ENCODE measurements around the gene TOX2.

TOX2 gene, protein sequence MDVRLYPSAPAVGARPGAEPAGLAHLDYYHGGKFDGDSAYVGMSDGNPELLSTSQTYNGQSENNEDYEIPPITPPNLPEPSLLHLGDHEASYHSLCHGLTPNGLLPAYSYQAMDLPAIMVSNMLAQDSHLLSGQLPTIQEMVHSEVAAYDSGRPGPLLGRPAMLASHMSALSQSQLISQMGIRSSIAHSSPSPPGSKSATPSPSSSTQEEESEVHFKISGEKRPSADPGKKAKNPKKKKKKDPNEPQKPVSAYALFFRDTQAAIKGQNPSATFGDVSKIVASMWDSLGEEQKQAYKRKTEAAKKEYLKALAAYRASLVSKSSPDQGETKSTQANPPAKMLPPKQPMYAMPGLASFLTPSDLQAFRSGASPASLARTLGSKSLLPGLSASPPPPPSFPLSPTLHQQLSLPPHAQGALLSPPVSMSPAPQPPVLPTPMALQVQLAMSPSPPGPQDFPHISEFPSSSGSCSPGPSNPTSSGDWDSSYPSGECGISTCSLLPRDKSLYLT

DNA sequence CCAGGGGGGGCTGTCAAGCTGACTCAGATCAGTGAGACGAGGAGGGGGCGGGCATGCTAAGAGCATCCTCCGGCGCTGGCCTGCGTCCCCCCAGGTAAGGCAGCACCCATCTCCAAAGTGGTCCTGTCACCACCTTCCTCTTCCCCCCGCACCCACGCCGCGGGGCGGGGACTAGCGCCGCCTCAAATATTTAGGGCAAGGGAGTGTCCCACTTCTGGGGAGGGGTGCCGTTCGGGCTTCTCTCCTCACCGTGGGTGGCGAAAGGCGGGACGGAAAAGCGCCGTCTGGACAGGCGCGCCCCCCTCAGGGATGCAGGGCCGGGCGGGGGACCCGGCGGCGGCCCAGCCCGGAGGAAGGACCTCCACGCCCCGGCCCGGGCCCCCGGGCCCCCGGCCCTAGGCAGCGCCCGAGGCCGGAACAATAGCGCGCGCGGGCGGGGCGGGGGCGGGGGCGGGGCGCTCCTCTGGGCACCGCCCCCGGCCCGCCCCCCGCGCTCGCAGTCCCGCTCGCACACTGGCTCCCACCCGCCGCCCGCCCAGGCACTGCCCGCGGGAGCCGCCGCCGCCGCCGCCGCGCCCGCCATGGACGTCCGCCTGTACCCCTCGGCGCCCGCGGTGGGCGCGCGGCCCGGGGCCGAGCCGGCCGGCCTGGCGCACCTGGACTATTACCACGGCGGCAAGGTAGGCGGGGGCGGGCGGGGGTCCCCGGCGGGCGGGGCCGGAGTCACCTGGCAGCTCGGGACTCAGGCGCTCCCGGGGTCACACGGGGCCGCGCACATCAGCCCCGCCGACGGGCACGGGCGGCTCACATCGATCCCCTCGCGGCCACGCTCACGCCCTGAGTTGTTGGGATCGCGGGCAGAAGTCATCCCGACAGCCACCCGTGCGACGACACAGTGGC lies at the start of gene TOX2:
Gene TOX2, plus strand, starts transcription at position 542 of the 900 bp plus-strand sequence. Its CDS starts 40 bp downstream, at position 582.
- peak within 1 kb of the TSS; percentile 59 for H3K4me3 ChIP-seq (ENCODE audit: low read depth, low read length)
- in situ Hi-C loops (cut with HindIII; ENCODE audit: low sequenced_read_pairs) = no loop called here
- TF ChIP-seq, protein P1, sequence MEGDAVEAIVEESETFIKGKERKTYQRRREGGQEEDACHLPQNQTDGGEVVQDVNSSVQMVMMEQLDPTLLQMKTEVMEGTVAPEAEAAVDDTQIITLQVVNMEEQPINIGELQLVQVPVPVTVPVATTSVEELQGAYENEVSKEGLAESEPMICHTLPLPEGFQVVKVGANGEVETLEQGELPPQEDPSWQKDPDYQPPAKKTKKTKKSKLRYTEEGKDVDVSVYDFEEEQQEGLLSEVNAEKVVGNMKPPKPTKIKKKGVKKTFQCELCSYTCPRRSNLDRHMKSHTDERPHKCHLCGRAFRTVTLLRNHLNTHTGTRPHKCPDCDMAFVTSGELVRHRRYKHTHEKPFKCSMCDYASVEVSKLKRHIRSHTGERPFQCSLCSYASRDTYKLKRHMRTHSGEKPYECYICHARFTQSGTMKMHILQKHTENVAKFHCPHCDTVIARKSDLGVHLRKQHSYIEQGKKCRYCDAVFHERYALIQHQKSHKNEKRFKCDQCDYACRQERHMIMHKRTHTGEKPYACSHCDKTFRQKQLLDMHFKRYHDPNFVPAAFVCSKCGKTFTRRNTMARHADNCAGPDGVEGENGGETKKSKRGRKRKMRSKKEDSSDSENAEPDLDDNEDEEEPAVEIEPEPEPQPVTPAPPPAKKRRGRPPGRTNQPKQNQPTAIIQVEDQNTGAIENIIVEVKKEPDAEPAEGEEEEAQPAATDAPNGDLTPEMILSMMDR (IDR thresholded peaks at IDR 0.05; ENCODE audit: low read depth, low read length, missing control alignments) = no peak
- no peak for DNase-seq (ENCODE audit: low read depth)

DNA sequence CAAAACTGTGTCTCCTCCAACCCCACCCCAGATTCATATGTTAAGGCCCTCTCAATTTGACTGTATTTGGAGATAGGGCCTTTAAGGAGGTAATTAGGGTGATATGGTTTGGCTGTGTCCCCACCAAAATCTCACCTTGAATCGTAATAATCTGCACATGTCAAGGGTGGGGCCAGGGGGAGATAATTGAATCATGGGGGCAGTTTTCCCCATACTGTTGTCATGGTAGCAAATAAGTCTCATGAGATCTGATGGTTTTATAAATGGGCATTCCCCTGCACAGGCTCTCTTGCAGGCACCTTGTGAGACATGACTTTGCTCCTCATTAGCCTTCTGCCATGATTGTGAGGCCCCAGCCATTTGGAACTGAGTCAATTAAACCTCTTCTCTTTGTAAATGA lies 46.6 kb upstream of the TOX2 start:
- H3K4me3 ChIP-seq (ENCODE audit: low read depth, low read length) = no peak overlapping the region
- TF ChIP-seq, protein P1 (IDR thresholded peaks at IDR 0.05; ENCODE audit: low read depth, low read length, missing control alignments) = no peak
- no peak for DNase-seq (ENCODE audit: low read depth)
- in situ Hi-C loops (cut with HindIII; ENCODE audit: low sequenced_read_pairs) = no loop called here

DNA sequence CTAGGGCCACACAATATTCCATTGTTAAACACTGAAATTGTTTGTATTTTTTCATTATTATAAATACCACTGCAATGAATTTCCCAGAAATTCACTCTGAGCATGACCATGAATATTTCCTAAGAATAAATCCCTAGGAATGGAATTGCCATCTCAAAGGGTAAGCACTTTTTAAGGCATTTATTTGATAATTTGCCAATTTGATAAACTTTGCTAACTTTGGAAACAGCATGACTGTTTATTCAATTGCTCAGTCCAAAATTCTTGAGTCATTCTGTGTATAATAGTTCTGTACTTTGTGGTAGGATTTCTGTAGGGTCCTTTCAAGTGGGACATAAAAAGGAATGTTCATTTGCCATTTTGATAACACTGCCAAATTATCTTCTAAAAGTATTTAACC lies 44.2 kb upstream of the TOX2 start:
- in situ Hi-C loops (cut with HindIII; ENCODE audit: low sequenced_read_pairs) = no loop called here
- DNase-seq (ENCODE audit: low read depth) = no peak
- H3K4me3 ChIP-seq (ENCODE audit: low read depth, low read length) = no peak overlapping the region
- TF ChIP-seq, protein P1 (IDR thresholded peaks at IDR 0.05; ENCODE audit: low read depth, low read length, missing control alignments) = no peak

DNA sequence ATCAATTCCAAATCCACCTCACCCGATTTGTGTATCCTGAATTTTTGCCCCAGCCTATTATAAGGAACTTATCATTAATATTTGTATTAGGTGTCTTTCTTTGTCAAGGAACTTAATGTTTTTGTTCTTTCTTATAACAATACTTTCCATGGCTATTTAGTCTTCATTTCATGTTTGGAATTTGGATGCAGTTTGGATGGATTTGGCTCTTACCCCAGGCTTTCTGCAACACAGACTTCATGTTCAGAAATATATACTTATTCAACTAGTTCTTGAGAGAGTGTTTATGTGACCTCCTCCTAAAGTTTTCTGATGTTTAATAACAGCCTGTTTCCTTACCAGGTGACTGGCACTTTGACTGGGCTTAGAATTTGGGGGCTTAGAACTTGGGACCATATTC lies 35.9 kb upstream of the TOX2 start:
- no peak overlapping the region for H3K4me3 ChIP-seq (ENCODE audit: low read depth, low read length)
- DNase-seq (ENCODE audit: low read depth) = no peak
- TF ChIP-seq, protein P1 (IDR thresholded peaks at IDR 0.05; ENCODE audit: low read depth, low read length, missing control alignments) = no peak
- in situ Hi-C loops (cut with HindIII; ENCODE audit: low sequenced_read_pairs) = no loop called here

DNA sequence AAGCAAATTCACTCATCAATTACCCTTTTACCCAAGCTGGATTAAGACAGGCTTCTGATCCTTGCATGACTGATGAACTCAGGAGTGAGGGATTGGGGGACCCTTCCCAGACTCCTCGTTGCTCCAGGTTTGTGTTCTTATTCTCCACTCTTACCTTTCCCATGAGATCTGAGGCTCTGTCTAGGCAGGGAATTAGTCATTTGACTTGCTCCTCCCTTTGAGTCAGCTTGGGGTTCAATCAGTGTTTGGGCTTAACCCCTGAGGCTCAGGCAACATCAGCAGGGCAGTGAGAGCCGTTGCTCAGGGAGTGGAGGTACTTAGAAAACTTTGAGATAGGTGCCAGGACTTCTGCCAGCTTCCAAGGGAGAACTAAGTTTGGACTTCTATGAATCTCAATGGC lies 20.7 kb upstream of the TOX2 start:
- no peak overlapping the region for H3K4me3 ChIP-seq (ENCODE audit: low read depth, low read length)
- in situ Hi-C loops (cut with HindIII; ENCODE audit: low sequenced_read_pairs) = no loop called here
- TF ChIP-seq, protein P1 (IDR thresholded peaks at IDR 0.05; ENCODE audit: low read depth, low read length, missing control alignments) = no peak
- DNase-seq (ENCODE audit: low read depth) = no peak

DNA sequence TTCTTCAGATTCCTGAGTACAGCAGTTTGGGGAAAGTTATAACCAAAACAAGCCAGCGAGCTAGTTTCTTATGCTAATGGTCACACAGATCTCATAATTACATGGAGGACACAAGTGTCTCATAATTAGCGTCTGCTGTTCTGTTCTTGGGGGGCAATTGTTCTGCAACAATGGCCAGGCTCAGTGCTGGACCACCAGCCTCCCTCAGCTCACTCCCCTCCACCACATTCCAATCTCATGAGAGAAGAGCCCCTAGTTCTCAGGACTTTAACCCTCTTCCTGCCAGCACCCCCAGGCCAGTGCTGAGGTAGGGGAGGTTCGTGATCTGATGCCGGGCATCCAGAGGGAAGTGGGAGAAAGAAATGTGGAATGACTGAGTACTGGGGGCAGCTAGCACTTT lies 20.2 kb upstream of the TOX2 start:
- no peak for DNase-seq (ENCODE audit: low read depth)
- no peak overlapping the region for H3K4me3 ChIP-seq (ENCODE audit: low read depth, low read length)
- TF ChIP-seq, protein P1 (IDR thresholded peaks at IDR 0.05; ENCODE audit: low read depth, low read length, missing control alignments) = no peak
- in situ Hi-C loops (cut with HindIII; ENCODE audit: low sequenced_read_pairs) = no loop called here

Measured in astrocyte of the cerebellum (primary cell).